Measurements from ENCODE around the gene CFTR.
A peak's percentile ranks its signal among the peaks of the same experiment; 100 is the strongest.
"Not testable (repeated sequence)": the region's sequence is repeated elsewhere in the genome, so short reads cannot be mapped to it uniquely, and the experiment has no call there.

CFTR gene

GRCh38 chr7:117502331-117502730 lies 22.5 kb downstream of the CFTR start:
- no peak for DNase-seq

GRCh38 chr7:117505238-117505637 lies 25.4 kb downstream of the CFTR start:
- DNase-seq, result no peak

- no peak for DNase-seq
Observed at GRCh38 chr7:117508676-117509075, 28.9 kb downstream of the CFTR start.

- DNase-seq, result not testable (repeated sequence)
Observed at GRCh38 chr7:117517194-117517593, 37.4 kb downstream of the CFTR start.

- DNase-seq, result no peak
Observed at GRCh38 chr7:117530390-117530789, 50.6 kb downstream of the CFTR start.

- DNase-seq, result no peak
Observed at GRCh38 chr7:117531595-117532244, 51.9 kb downstream of the CFTR start.

GRCh38 chr7:117538053-117538452 lies 58.2 kb downstream of the CFTR start:
- DNase-seq, result no peak

- DNase-seq, result no peak
Observed at GRCh38 chr7:117544061-117544460, 64.2 kb downstream of the CFTR start.

GRCh38 chr7:117548035-117548434 lies 68.2 kb downstream of the CFTR start:
- DNase-seq, result no peak

- DNase-seq, result no peak
Observed at GRCh38 chr7:117550625-117551024, 70.8 kb downstream of the CFTR start.

- DNase-seq, result no peak
Observed at GRCh38 chr7:117552660-117553059, 72.8 kb downstream of the CFTR start.

GRCh38 chr7:117555260-117555659 lies 75.4 kb downstream of the CFTR start:
- DNase-seq, result no peak

GRCh38 chr7:117559391-117559790 lies 79.6 kb downstream of the CFTR start:
- no peak for DNase-seq

GRCh38 chr7:117560030-117560429 lies 80.2 kb downstream of the CFTR start:
- DNase-seq, result no peak

GRCh38 chr7:117562759-117563158 lies 82.9 kb downstream of the CFTR start:
- DNase-seq, result no peak

- no peak for DNase-seq
Observed at GRCh38 chr7:117564080-117564479, 84.3 kb downstream of the CFTR start.

GRCh38 chr7:117564627-117565026 lies 84.8 kb downstream of the CFTR start:
- DNase-seq, result no peak

- DNase-seq, result no peak
Observed at GRCh38 chr7:117565226-117565625, 85.4 kb downstream of the CFTR start.

GRCh38 chr7:117567781-117568180 lies 88.0 kb downstream of the CFTR start:
- DNase-seq, result no peak

GRCh38 chr7:117572856-117573620 lies 93.2 kb downstream of the CFTR start:
- no peak for DNase-seq

- DNase-seq, result no peak
Observed at GRCh38 chr7:117581424-117581823, 101.6 kb downstream of the CFTR start.

GRCh38 chr7:117582219-117582704 lies 102.4 kb downstream of the CFTR start:
- peak; percentile 41 for DNase-seq

- DNase-seq, result no peak
Observed at GRCh38 chr7:117587931-117588330, 108.1 kb downstream of the CFTR start.

GRCh38 chr7:117588352-117588794 lies 108.5 kb downstream of the CFTR start:
- DNase-seq, result peak; percentile 19

All from kidney glomerular epithelial cell (primary cell).